ENCODE data around the gene CD27. TPM values are rescaled to one million over a fixed set of nuclear protein-coding genes. Genes with fewer than 3 reads are reported as not detected.

CD27 gene
- total and polyA plus RNA-seq, 12 donors = 0.11 to 8.9 (median 0.69) TPM; not detected in 1

- no peak for DNase-seq
- 60 to 79% (median 72%) methylated on average over 5 of the region's 5 CpGs for WGBS, 4 donors
- H3K27me3 ChIP-seq = no peaks in the 10 kb centered on the region
- no peaks in the 10 kb centered on the region for H3K36me3 ChIP-seq (replicated peaks in 1 of 2)
- H3K27ac ChIP-seq = no peak overlapping the region
- no peaks in the 10 kb centered on the region for H3K9me3 ChIP-seq (replicated peaks in 1 of 3)
- no peak overlapping the region for H3K4me3 ChIP-seq
- intact Hi-C loops (cut with DNase I) = no loop called here
- H3K4me1 ChIP-seq (replicated peaks in 1 of 2) = no peaks in the 10 kb centered on the region
- TF ChIP-seq CTCF (IDR thresholded peaks at IDR 0.05) (no peak), POLR2A (IDR thresholded peaks at IDR 0.05) (no peak)
These were observed 40.4 kb upstream of the CD27 start for GRCh38 chr12:6404390-6404789.

- WGBS, 4 donors = 78 to 80% (median 79%) methylated on average over 6 of the region's 6 CpGs
- H3K27ac ChIP-seq = no peak overlapping the region
- H3K4me1 ChIP-seq (replicated peaks in 1 of 2) = no peaks in the 10 kb centered on the region
- intact Hi-C loops (cut with DNase I) = no loop called here
- H3K9me3 ChIP-seq (replicated peaks in 1 of 3) = no peaks in the 10 kb centered on the region
- no peak overlapping the region for H3K4me3 ChIP-seq
- TF ChIP-seq POLR2A (IDR thresholded peaks at IDR 0.05) = no peak
- no peak for TF ChIP-seq CTCF (IDR thresholded peaks at IDR 0.05)
- no peak for DNase-seq
- H3K36me3 ChIP-seq (replicated peaks in 1 of 2) = no peaks in the 10 kb centered on the region
- no peaks in the 10 kb centered on the region for H3K27me3 ChIP-seq
These were observed 38.8 kb upstream of the CD27 start for GRCh38 chr12:6405963-6406362.

- TF ChIP-seq CTCF (IDR thresholded peaks at IDR 0.05) (no peak), POLR2A (IDR thresholded peaks at IDR 0.05) (no peak)
- H3K9me3 ChIP-seq (replicated peaks in 1 of 3) = no peaks in the 10 kb centered on the region
- no peaks in the 10 kb centered on the region for H3K4me1 ChIP-seq (replicated peaks in 1 of 2)
- H3K27me3 ChIP-seq = no peaks in the 10 kb centered on the region
- no peaks in the 10 kb centered on the region for H3K36me3 ChIP-seq (replicated peaks in 1 of 2)
- no peak for DNase-seq
- H3K27ac ChIP-seq = no peak overlapping the region
- intact Hi-C loops (cut with DNase I) = no loop called here
- no peak overlapping the region for H3K4me3 ChIP-seq
- 91 to 96% (median 93%) methylated on average over 10 of the region's 10 CpGs for WGBS, 4 donors
These were observed 37.4 kb upstream of the CD27 start for GRCh38 chr12:6407236-6407954.

GRCh38 chr12:6416596-6416995 is 28.2 kb upstream of the CD27 start:
- intact Hi-C loops (cut with DNase I) = no loop called here
- H3K4me1 ChIP-seq (replicated peaks in 1 of 2) = no peaks in the 10 kb centered on the region
- 74 to 90% (median 80%) methylated on average over 3 of the region's 3 CpGs for WGBS, 4 donors
- no peaks in the 10 kb centered on the region for H3K27me3 ChIP-seq
- DNase-seq = peak in 2 of 7 donors; percentile 39 to 47
- TF ChIP-seq POLR2A (IDR thresholded peaks at IDR 0.05) (no peak), CTCF (IDR thresholded peaks at IDR 0.05) (no peak)
- no peaks in the 10 kb centered on the region for H3K36me3 ChIP-seq (replicated peaks in 1 of 2)
- H3K27ac ChIP-seq = peak overlapping the region in 1 of 5 donors; percentile 51
- H3K4me3 ChIP-seq = no peak overlapping the region
- no peaks in the 10 kb centered on the region for H3K9me3 ChIP-seq (replicated peaks in 1 of 3)

All from adrenal gland (tissue), 12 donors.